Lower leg skin (tissue), 3 donors: Measurements from ENCODE around the gene RTL1.

Experiments used
- POLR2A ChIP-seq, 2 donors: fragments of 450-650 bp; IDR thresholded peaks; one replicate each; pipeline ENCODE4 v1.6.1; 2016 to 2017; ENCODE audit warnings: antibody characterized with exemption in 2 of 2, mild to moderate bottlenecking in 1 of 2, moderate library complexity in 1 of 2
- TF ChIP-seq, protein P1 (sequence below), 3 donors: fragments of 450-650 bp; IDR thresholded peaks; one replicate each; pipeline ENCODE4 v1.5.1; 2016; ENCODE audit warnings: antibody characterized with exemption in 3 of 3, mild to moderate bottlenecking in 3 of 3, moderate library complexity in 2 of 3

DNA sequence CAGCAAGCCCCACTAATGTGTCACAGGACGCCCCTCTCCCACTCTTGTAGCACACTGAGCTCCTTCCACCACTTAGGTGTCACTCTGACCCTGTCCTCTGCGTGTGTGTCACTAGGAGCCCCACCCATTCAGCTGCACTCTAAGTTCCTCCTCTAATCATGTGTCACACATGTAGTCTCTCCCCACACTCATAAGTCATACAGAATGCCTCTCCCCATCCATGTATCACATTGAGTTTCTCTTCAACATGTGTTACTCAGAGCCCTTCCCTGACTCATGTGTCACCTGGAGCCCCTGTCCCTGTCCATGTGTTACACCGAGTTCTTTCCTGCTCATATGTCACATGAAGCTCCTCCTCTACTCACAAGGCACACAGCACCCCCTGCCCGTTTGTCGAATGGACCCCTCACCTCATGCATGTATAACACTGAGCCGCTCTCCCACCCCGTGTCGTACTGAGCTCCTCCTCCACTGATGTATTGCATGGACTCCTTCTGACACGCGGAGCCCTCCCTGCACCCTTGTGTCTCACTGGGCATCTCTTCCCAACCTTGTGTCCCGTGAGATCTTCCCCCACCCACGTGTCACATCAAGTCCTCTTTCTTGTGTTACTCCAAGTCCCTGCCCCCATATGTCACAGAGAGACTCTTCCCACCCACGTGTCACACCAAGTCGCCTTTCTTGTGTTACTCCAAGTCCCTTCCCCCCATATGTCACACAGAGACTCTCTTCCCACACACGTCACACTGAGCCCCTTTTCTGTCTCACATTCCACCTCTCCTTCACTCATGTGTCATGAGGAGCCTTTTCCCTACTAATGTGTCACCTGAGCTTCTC, 31.0 kb downstream of the RTL1 start:
- TF ChIP-seq POLR2A (IDR thresholded peaks at IDR 0.05), result no peak
- TF ChIP-seq, protein P1, sequence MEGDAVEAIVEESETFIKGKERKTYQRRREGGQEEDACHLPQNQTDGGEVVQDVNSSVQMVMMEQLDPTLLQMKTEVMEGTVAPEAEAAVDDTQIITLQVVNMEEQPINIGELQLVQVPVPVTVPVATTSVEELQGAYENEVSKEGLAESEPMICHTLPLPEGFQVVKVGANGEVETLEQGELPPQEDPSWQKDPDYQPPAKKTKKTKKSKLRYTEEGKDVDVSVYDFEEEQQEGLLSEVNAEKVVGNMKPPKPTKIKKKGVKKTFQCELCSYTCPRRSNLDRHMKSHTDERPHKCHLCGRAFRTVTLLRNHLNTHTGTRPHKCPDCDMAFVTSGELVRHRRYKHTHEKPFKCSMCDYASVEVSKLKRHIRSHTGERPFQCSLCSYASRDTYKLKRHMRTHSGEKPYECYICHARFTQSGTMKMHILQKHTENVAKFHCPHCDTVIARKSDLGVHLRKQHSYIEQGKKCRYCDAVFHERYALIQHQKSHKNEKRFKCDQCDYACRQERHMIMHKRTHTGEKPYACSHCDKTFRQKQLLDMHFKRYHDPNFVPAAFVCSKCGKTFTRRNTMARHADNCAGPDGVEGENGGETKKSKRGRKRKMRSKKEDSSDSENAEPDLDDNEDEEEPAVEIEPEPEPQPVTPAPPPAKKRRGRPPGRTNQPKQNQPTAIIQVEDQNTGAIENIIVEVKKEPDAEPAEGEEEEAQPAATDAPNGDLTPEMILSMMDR (IDR thresholded peaks at IDR 0.05), result no peak
